H1 (cell line): Measurements from ENCODE around the gene ITGA11. TPM values are rescaled to one million over a fixed set of nuclear protein-coding genes. Genes with fewer than 3 reads are reported as not detected.

Source experiments
- ATF2 ChIP-seq: IDR thresholded peaks from 2 replicates; pipeline ENCODE4 v1.6.1; 2012; ENCODE audit warnings: low read length, inconsistent platforms
- CHD1 ChIP-seq: IDR thresholded peaks from 2 replicates; pipeline ENCODE4 v1.6.1; 2012; ENCODE audit warnings: low read depth, low read length, improper control_type of control experiment
- CREB1 ChIP-seq: IDR thresholded peaks from 2 replicates; pipeline ENCODE4 v1.6.1; 2012; ENCODE audit warnings: inconsistent platforms
- MAFK ChIP-seq: IDR thresholded peaks from 2 replicates; pipeline ENCODE4 v1.6.1; 2012; ENCODE audit warnings: low read depth, mild to moderate bottlenecking, improper control_type of control experiment, low read length
- SIX5 ChIP-seq: IDR thresholded peaks from 2 replicates; pipeline ENCODE4 v1.6.1; 2011; ENCODE audit warnings: mild to moderate bottlenecking, low read depth, low read length
- USF2 ChIP-seq: IDR thresholded peaks from 2 replicates; pipeline ENCODE4 v1.6.1; 2011; ENCODE audit warnings: low read length, improper control_type of control experiment
- polyA plus RNA-seq, 7 experiments: library from polyadenylated mRNA; depleted of rRNA in 3 of 7; stranded (reverse) in 5 of 7; unstranded in 2 of 7; fragments of >200 nt in 5 of 7; fragments of 200-250 nt in 2 of 7; gene quantifications; 1 replicate in 5 of 7; 2 replicates in 1 of 7; 4 replicates in 1 of 7; pipeline versions ENCODE4 v1.2.1 to v1.2.3, GENCODE V29; 2011 to 2013; ENCODE audit warnings: missing spikeins in 2 of 7, mixed read lengths in 2 of 7
- total RNA-seq: library from RNA; stranded (reverse); fragmentation: NEBNext Ultra II Directional; extraction: Animal tissue kit (Norgen Biotek cat#: 25700); gene quantifications from 2 replicates; pipeline ENCODE4 v1.2.1, GENCODE V29; 2021

The ITGA11 gene
- total and polyA plus RNA-seq, 2 of the 8 experiments (the other 6 are each of a cell fraction or from before 2014, with no cell fraction given), result 0.05 to 0.06 TPM

- TF ChIP-seq USF2 (no peak), CHD1 (no peak), ATF2 (no peak), CREB1 (no peak), SIX5 (no peak), MAFK (no peak)
- TF ChIP-seq, all 59 proteins: peak for 0
These were observed 141.2 kb downstream of the ITGA11 start (continued) for GRCh38 chr15:68290715-68291114.
